KBM-7 (cell line): ENCODE data around the gene ZBTB32.

Source experiments
- DNase-seq: peaks from one replicate; pipeline ENCODE4 v3.0.0-alpha.2; 2015
- in situ Hi-C: fragments of 300-500 bp; cut with MboI; formaldehyde crosslinking; loops from 2 replicates; pipeline ENCODE4 v1.14.3; 2020; ENCODE audit warnings: low sequenced_read_pairs, low pct_unique_long_range_greater_than_20kb, mixed read lengths

ZBTB32 gene

DNA sequence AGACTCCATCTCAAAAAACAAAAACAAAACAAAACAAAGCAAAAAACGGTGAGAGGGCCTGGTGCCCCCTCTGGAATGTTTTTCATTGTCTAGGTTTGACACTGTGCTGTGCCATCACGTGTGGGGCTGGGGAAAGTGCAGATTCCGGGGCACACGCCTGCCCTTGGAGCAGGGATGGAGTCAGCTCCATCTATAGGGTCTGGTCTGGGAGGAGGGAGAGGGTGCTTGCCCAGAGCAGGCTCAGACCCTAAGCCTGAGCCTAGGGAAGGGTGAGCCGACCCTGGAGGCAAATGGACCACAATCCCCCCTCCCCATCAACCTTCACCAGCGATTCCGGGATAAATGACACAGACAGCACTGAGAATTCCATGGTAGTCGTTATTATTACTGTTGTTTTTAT, 10.9 kb upstream of the ZBTB32 start:
- in situ Hi-C loops: no loop called here
- DNase-seq: no peak

DNA sequence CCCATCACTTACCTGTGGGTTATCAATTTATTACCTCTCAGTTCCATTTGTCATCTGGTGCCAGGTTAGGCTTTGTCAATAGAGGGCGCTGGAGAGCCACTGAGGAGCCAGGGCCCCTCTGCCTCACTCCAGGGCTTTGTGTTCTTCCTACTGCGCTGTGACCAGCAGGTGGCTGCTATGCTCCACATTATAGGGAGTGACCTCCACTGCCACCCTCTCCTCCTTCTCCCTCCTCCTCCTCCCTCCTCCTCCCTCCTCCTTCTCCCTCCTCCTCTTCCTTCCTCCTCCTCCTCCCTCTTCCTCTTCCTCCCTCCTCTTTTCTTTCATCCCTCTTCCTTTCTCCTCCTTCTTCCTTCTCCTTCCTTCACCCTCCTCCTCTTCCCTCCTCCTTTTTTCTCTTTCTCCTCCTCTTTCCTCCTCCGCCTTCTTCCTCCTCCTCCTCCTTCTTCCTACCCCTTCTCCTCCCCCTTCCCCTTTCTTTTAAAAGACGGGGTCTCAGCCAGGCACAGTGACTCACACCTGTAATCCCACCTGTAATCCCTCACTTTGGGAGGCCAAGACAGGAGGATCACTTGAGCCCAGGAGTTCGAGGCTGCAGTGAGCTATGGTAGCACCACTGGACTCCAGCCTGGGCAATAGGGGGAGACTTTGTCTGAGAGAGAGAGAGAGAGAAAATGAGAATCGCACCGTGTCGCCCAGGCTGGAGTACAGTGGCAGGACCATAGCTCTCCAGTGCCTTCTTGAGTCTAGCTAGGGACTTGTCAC, 10.3 kb upstream of the ZBTB32 start:
- in situ Hi-C loops: no loop called here
- peak; percentile 91 for DNase-seq

- in situ Hi-C loops: no loop called here
- DNase-seq: no peak
Observed at GRCh38 chr19:35695895-35696422, 8.4 kb upstream of the ZBTB32 start.

- DNase-seq: no peak
- in situ Hi-C loops: no loop called here
Observed at GRCh38 chr19:35696835-35697234, 7.5 kb upstream of the ZBTB32 start.

GRCh38 chr19:35702223-35703012, 1.9 kb upstream of the ZBTB32 start:
- in situ Hi-C loops: no loop called here

DNA sequence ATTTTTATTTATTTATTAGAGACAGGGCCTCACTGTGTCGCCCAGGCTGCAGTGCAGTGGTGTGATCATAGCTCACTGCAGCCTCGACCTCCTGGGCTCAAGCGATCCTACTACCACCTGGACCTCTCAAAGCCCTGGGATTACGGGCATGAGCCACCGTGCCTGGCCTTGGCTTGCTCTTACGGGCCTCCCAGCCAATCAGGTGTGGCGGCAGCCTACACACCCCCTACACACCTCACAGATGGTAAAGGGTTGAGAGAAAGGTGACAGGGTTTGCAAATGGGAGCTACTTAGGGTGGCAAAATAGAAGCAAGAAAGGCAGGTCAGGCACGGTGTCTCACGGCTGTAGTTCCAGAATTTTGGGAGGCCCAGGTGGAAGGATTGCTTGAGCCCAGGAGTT, 1.0 kb upstream of the ZBTB32 start:
- no peak for DNase-seq
- in situ Hi-C loops: no loop called here

More at GRCh38 chr19:35702223-35703012, 1.9 kb upstream of the ZBTB32 start:
- DNase-seq: peak; percentile 98

- no peak for DNase-seq
- in situ Hi-C loops: no loop called here
Observed at GRCh38 chr19:35708391-35708790, 4.0 kb downstream of the ZBTB32 start.

- DNase-seq: no peak
- in situ Hi-C loops: no loop called here
Observed at GRCh38 chr19:35710784-35711723, 6.7 kb downstream of the ZBTB32 start.

- in situ Hi-C loops: no loop called here
- no peak for DNase-seq
Observed at GRCh38 chr19:35712567-35713505, 8.5 kb downstream of the ZBTB32 start.

GRCh38 chr19:35713506-35713850, 9.1 kb downstream of the ZBTB32 start:
- DNase-seq: no peak
- in situ Hi-C loops: no loop called here

DNA sequence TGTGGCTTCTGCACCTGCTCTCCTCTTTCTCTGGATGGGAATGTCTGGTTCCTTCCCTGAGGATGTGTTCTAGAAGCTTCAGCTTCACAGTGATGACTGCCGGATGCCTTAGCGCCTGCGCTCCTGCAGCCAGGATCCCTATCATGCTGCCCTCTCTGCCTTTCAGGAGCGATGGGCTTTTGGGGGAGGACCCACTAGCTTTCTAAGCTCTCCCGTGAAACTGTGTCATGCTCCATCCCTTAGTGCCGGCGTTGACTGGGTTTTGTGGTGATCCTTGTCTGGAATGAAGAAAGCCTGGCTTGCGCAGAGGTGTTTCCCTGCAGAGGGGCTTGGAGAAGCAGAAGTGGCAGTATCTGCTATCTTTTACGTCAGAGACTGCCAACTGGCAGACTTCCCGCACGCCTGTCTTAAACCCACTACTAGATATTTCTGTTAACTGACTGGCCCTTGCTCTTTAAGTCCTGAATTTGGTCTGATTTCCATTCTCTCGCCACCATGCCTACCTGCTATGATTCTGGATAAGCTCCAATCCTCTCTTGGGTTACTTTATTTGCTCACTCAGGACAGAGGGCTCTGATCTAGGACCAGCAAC, 9.6 kb downstream of the ZBTB32 start:
- DNase-seq: no peak
- in situ Hi-C loops: no loop called here

DNA sequence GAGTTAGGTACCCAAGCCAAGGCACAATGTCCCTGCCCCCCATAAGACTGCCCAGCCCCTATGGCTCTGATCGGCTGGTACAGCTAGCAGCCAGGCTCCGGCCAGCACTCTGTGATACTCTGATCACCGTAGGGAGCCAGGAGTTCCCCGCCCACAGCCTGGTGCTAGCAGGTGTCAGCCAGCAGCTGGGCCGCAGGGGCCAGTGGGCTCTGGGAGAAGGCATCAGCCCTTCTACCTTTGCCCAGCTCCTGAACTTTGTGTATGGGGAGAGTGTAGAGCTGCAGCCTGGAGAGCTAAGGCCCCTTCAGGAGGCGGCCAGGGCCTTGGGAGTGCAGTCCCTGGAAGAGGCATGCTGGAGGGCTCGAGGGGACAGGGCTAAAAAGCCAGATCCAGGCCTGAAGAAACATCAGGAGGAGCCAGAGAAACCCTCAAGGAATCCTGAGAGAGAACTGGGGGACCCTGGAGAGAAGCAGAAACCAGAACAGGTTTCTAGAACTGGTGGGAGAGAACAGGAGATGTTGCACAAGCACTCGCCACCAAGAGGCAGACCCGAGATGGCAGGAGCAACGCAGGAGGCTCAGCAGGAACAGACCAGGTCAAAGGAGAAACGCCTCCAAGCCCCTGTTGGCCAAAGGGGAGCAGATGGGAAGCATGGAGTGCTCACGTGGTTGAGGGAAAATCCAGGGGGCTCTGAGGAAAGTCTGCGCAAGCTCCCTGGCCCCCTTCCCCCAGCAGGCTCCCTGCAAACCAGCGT, 10.4 kb downstream of the ZBTB32 start:
- no peak for DNase-seq
- in situ Hi-C loops: no loop called here

DNA sequence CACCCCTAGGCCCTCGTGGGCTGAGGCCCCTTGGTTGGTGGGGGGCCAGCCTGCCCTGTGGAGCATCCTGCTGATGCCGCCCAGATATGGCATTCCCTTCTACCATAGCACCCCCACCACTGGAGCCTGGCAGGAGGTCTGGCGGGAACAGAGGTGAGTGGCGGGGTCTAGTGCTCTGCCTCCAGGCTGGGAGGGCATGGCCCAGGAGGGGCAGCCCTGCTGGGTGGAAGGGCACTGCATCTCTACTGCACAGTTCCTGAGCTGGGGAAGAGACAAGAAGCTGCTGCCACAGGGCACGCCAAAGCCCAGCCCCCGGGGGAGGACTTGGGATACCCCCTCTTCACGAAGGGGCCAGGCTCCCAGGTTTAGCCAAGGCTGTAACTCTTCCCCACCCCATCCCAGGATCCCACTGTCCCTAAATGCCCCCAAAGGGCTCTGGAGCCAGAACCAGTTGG, 11.0 kb downstream of the ZBTB32 start:
- DNase-seq: no peak
- in situ Hi-C loops: no loop called here

GRCh38 chr19:35715981-35716800, 11.8 kb downstream of the ZBTB32 start:
- in situ Hi-C loops: no loop called here
- no peak for DNase-seq

- DNase-seq: peak; percentile 98
- in situ Hi-C loops: no loop called here
Observed at GRCh38 chr19:35716801-35717664, 12.7 kb downstream of the ZBTB32 start.
